H1 (cell line): Measurements from ENCODE around the gene SCN8A.

Source experiments
- EZH2 ChIP-seq: fragments of 200-600 bp; sonication (generic); IDR thresholded peaks from 2 replicates; pipeline ENCODE4 v1.7.1; 2012; ENCODE audit warnings: low read depth, mild to moderate bottlenecking, moderate library complexity, low read length, inconsistent platforms; ENCODE audit not compliant: severe bottlenecking
- KDM1A ChIP-seq: fragments of 200-600, 300-600 bp; sonication (generic); IDR thresholded peaks from 2 replicates; pipeline ENCODE4 v1.7.1; 2016; ENCODE audit warnings: mild to moderate bottlenecking, low read length, borderline replicate concordance
- POLR2A ChIP-seq, 2 experiments: IDR thresholded peaks; 1 replicate in 1 of 2; 2 replicates in 1 of 2; pipeline ENCODE4 v1.6.1; 2011; ENCODE audit warnings: low read depth in 2 of 2, low read length in 2 of 2, mild to moderate bottlenecking in 2 of 2; ENCODE audit errors: control extremely low read depth in 1 of 2
- RXRA ChIP-seq: IDR thresholded peaks from 2 replicates; pipeline ENCODE4 v1.6.1; 2011; ENCODE audit warnings: low read depth, mild to moderate bottlenecking, low read length, moderate library complexity; ENCODE audit not compliant: insufficient read depth
- TEAD4 ChIP-seq: IDR thresholded peaks from 2 replicates; pipeline ENCODE4 v1.6.1; 2012; ENCODE audit warnings: low read depth, low read length, inconsistent platforms, mixed read lengths
- ZNF274 ChIP-seq: IDR thresholded peaks from 2 replicates; pipeline ENCODE4 v1.7.0; 2012; ENCODE audit warnings: low read length, borderline replicate concordance; ENCODE audit errors: extremely low read depth
- TF ChIP-seq, protein P1 (sequence below), 3 experiments: IDR thresholded peaks; 1 replicate in 2 of 3; 2 replicates in 1 of 3; pipeline versions ENCODE4 v1.5.1 to v1.6.1; 2011; ENCODE audit warnings: low read length in 3 of 3, mild to moderate bottlenecking in 3 of 3, inconsistent platforms in 2 of 3, low read depth in 1 of 3, moderate library complexity in 1 of 3; ENCODE audit not compliant: insufficient read depth in 1 of 3; ENCODE audit errors: control extremely low read depth in 1 of 3
- TF ChIP-seq, protein P2 (sequence below): IDR thresholded peaks from 2 replicates; pipeline ENCODE4 v1.6.1; 2011; ENCODE audit warnings: low read depth, mild to moderate bottlenecking, low read length; ENCODE audit not compliant: insufficient read depth

DNA sequence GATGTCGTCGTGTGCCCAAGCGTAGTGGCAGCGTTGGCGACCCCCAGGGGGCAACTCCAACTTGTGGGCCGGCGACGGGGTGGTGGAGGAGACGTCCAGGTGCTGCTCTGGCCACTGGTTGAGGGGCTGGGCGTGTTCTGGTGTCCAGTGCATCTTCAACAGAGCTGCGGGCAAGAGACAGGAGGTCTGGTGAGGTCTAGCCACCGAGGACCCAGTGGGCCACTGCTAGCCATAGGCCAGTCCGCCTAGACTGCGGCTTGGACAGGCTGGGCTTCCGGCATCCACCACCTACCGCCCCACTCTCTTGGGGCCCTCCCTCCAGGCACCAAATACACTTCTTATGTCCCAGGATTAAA is 231.2 kb downstream of the SCN8A start:
- no peak for TF ChIP-seq KDM1A
- no peak for TF ChIP-seq POLR2A (IDR thresholded peaks at IDR 0.05; ENCODE audit: control extremely low read depth in 1 of 2, low read depth in 2 of 2, low read length in 2 of 2)
- TF ChIP-seq, protein P1, sequence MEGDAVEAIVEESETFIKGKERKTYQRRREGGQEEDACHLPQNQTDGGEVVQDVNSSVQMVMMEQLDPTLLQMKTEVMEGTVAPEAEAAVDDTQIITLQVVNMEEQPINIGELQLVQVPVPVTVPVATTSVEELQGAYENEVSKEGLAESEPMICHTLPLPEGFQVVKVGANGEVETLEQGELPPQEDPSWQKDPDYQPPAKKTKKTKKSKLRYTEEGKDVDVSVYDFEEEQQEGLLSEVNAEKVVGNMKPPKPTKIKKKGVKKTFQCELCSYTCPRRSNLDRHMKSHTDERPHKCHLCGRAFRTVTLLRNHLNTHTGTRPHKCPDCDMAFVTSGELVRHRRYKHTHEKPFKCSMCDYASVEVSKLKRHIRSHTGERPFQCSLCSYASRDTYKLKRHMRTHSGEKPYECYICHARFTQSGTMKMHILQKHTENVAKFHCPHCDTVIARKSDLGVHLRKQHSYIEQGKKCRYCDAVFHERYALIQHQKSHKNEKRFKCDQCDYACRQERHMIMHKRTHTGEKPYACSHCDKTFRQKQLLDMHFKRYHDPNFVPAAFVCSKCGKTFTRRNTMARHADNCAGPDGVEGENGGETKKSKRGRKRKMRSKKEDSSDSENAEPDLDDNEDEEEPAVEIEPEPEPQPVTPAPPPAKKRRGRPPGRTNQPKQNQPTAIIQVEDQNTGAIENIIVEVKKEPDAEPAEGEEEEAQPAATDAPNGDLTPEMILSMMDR (IDR thresholded peaks at IDR 0.05; ENCODE audit: control extremely low read depth in 1 of 3, insufficient read depth in 1 of 3, low read depth in 1 of 3, low read length in 3 of 3) = no peak
- TF ChIP-seq TEAD4 = no peak
- TF ChIP-seq ZNF274 = no peak
- TF ChIP-seq, protein P2, sequence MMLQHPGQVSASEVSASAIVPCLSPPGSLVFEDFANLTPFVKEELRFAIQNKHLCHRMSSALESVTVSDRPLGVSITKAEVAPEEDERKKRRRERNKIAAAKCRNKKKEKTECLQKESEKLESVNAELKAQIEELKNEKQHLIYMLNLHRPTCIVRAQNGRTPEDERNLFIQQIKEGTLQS = no peak
- TF ChIP-seq RXRA = no peak
- no peak for TF ChIP-seq EZH2
